ENCODE data around the gene CDC42EP4. TPM values are rescaled to one million over a fixed set of nuclear protein-coding genes. Genes with fewer than 3 reads are reported as not detected.

The CDC42EP4 gene, protein sequence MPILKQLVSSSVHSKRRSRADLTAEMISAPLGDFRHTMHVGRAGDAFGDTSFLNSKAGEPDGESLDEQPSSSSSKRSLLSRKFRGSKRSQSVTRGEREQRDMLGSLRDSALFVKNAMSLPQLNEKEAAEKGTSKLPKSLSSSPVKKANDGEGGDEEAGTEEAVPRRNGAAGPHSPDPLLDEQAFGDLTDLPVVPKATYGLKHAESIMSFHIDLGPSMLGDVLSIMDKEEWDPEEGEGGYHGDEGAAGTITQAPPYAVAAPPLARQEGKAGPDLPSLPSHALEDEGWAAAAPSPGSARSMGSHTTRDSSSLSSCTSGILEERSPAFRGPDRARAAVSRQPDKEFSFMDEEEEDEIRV
- 37.7 and 52.4 TPM in 2 replicates for total RNA-seq (2014; rRNA removed; shearing (Covaris generic); ENCODE audit: low replicate concordance)

DNA sequence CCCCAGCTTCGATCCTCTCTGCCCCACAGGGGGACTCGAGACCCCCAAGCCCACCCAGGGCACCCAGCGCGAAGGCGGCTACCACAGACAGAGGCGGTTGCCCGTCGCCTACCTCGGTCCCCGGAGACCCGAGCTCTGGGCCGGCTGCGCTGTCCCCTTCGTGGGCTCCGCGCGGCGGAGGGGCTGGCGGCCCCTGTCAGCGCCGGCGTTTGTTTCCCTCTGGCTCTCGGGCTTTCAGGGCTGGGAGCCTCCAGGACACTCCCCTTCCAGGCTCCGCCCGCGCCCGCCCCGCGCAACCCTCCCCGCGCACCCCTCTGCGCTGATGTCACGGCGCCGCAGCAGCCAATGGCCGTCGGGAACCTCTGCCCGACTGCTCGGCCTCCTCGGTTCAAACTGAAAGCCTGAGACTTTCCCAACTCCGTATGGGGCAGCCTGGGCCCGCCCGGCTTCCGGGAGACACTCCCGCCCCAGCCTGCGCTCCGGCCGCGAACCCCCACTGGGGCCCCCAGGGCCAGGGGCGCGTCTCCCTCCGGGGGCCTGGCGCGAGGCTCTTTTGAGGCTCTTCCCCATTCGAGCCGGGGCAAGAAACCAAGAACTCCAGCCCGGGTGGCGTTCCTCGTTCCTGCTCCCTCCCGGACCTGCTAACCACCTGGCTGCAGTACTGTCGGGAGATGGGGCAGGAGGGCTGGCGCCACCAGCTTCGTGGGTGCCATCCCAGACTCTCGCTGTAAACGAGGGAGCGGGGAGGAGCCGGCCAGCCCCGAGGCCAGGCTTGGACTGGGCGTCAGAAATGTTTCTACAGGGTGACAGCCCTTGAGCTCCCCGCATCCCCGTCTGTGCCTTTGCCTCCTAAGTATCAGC lies at the start of gene CDC42EP4:
TSS of gene CDC42EP4 (minus strand) at position 221 of the 861 bp plus-strand sequence. CDS start 25,501 bp downstream, outside the sequence.
- peaks cover 22% of the 10 kb centered on the region for H3K36me3 ChIP-seq
- H3K9me3 ChIP-seq = no peaks in the 10 kb centered on the region
- DNase-seq = peak; percentile 98
- H3K4me3 ChIP-seq = peak within 1 kb of the TSS; percentile 91
- no peaks in the 10 kb centered on the region for H3K27me3 ChIP-seq

DNA sequence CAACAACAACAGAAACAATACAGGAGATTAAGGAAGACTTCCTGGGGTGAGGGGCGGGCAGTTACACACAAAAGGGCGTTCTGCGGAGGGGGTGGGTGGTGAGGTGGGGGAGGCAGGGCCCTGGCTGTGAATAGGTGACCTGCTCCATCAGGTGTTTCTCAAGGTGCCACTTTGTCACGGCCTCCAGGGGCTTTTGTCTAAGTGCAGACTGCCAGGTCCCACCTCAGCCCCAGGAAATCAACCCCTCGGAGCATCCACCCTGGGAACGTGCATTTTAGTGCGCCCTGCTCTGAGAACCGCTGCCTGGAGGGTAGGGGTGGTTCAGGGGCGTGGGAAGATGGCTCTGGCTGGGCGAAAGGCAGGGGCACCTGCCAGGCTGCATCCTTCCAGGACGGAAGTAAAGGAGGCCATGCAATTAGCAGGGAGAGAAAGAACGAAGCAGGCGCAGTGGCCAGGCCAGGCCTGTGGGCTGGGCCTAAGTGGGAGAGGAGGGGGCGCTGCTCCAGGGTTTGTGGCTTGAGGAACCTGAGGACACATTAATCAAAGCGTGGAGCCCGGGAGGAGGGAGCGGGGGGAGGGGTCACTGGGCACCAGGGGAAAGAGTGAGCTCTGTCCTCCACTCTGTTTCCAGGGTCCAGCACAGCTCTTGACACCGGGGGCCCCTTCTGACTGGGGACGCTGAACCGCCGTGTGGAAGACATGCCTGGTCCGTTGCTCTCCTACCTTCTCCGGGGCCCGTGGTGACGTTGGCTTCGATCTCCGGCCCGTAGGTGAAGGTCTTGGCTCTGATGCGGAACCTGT lies 49.4 kb upstream of the CDC42EP4 start:
- H3K36me3 ChIP-seq = no peaks in the 10 kb centered on the region
- no peaks in the 10 kb centered on the region for H3K27me3 ChIP-seq
- no peak for DNase-seq

DNA sequence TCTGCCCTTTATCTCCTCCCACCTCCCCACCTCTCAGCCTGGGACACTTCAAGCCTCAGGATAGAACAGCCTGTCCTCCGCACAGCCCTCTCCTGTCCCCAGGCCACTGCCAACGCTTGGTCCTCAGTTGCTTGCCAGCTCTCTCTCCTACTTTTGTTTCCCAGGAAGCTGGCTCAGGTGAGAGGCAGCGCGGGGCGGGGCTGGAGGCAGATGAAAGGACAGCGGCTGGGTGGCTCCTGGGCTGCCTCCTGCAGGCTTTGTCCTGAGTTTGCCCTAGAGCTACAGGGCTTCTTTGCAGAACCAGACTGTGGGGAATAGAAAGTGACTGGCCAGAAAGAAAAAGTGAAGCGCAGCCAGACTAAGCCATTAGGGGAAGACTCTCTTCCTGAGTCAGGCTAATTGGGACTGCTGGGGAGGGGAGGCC lies 48.2 kb upstream of the CDC42EP4 start:
- DNase-seq = no peak
- Histone ChIP-seq H3K36me3 (no peaks in the 10 kb centered on the region), H3K9me3 (no peaks in the 10 kb centered on the region), H3K27me3 (no peaks in the 10 kb centered on the region), H3K4me3 (no peak overlapping the region)

More for the DNA sequence above, 49.4 kb upstream of the CDC42EP4 start:
- Histone ChIP-seq H3K4me3 (no peak overlapping the region), H3K9me3 (no peaks in the 10 kb centered on the region)

DNA sequence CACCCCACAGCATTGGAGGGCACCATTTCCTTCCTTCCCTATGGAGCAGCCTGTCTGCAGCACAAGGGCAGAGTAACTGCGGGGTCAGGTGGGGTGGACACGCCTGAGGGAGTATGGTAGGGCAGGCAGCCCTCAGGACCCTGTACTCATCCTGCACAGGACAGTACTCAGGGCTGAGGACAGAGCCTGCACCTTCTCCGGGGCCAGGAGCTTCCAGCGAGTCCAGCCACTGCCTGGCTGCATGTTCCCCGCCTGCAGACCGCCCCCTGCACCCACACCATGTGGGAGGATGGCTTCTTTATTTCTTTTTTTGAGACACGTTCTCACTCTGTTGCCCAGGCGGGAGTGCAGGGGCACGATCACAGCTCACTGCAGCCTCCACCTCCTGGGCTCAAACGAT lies 47.6 kb upstream of the CDC42EP4 start:
- Histone ChIP-seq H3K9me3 (no peaks in the 10 kb centered on the region), H3K36me3 (no peaks in the 10 kb centered on the region), H3K27me3 (no peaks in the 10 kb centered on the region), H3K4me3 (no peak overlapping the region)
- DNase-seq = no peak

DNA sequence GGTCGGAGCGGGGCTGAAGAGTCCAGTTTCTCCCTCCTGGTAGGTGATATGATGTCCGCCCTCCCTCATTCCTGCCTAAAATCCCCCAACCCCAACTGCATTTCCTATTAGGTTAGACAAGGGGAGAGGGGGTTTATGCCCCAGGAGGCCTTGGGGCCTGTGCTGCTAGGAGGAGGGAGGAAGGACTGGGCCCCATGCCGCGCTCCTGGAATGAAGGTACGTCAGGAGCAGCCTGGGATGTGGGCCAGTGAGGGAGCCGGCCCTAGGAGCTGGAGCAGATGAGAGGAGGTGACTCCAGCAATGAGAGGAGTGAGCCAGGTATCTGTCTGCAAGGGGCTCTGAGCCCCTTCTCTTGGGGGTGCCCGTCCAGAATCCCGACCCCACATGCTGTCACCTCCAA lies 46.9 kb upstream of the CDC42EP4 start:
- H3K9me3 ChIP-seq = no peaks in the 10 kb centered on the region
- DNase-seq = no peak
- H3K27me3 ChIP-seq = no peaks in the 10 kb centered on the region
- no peak overlapping the region for H3K4me3 ChIP-seq
- no peaks in the 10 kb centered on the region for H3K36me3 ChIP-seq

DNA sequence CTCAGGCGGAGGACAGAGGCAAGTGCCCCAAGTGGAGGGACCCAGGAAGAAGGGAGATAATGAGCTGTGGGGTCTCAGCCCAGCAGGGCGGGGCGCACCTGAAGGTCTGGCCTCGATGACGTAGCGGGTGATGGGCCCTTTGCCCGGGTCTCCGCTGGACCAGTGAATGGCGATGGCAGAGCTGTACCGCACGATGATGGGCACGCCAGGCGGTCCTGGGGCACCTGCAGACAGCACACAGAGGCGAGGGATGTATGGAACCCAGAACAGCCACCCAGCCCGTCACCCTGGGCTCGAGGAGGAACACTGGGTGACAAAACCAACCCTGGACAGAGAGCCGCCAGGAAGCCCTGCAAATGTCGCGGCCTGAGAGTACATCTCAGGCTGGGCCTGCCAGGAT lies 46.2 kb upstream of the CDC42EP4 start:
- Histone ChIP-seq H3K4me3 (no peak overlapping the region), H3K36me3 (no peaks in the 10 kb centered on the region)

DNA sequence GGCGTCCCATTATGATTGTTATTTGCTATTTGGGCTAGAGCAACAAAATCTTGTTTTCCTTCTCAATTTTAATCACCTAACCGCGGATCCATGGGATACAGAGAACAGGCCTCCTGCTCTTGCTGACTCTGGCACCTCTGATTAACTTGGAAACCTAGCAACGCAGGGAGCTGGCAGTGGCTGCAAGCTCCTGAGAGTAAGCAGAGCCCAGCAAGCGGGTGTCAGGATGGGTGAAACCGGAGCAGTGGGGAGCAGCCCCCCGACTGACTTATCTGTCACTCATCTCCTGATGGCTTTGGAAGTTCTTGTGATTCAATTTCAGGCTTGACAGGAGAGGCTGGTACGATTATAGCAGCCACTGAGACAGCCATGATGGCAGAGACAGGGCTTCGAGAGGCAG lies 45.5 kb upstream of the CDC42EP4 start:
- H3K27me3 ChIP-seq = no peaks in the 10 kb centered on the region
- no peaks in the 10 kb centered on the region for H3K36me3 ChIP-seq
- H3K9me3 ChIP-seq = no peaks in the 10 kb centered on the region
- H3K4me3 ChIP-seq = no peak overlapping the region
- no peak for DNase-seq

More for the DNA sequence above, 46.2 kb upstream of the CDC42EP4 start:
- H3K9me3 ChIP-seq = no peaks in the 10 kb centered on the region
- no peaks in the 10 kb centered on the region for H3K27me3 ChIP-seq
- DNase-seq = no peak

DNA sequence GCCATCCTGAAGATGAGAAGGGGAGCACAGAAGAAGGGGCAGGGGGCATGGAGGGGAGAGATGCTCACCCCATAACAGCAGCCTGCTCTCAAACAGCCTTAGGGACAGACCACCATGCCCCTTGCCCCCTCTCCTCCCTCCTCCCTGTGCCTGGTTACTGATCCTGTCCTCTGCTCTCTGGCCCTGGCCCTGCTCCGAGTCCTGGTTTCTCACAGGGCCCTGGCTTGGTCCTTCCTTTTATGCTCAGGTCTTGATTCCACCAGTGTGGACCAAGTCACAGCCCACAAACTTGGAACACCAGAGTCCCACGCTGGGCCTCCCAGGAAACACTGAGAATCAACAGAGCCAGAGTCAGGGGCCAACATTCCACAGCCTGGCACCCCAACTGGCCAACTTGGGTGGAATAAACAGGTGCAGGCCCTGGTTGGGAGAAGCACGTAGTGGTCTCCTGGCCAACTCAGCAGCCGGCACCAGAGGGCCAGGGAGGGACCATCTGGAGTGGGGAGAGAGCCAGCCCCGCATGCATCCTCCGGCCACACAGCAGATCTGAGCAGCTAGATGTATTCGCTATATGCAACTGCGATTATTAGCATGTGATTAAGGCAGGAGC lies 44.9 kb upstream of the CDC42EP4 start:
- DNase-seq = no peak
- Histone ChIP-seq H3K4me3 (no peak overlapping the region), H3K36me3 (no peaks in the 10 kb centered on the region), H3K9me3 (no peaks in the 10 kb centered on the region), H3K27me3 (no peaks in the 10 kb centered on the region)

DNA sequence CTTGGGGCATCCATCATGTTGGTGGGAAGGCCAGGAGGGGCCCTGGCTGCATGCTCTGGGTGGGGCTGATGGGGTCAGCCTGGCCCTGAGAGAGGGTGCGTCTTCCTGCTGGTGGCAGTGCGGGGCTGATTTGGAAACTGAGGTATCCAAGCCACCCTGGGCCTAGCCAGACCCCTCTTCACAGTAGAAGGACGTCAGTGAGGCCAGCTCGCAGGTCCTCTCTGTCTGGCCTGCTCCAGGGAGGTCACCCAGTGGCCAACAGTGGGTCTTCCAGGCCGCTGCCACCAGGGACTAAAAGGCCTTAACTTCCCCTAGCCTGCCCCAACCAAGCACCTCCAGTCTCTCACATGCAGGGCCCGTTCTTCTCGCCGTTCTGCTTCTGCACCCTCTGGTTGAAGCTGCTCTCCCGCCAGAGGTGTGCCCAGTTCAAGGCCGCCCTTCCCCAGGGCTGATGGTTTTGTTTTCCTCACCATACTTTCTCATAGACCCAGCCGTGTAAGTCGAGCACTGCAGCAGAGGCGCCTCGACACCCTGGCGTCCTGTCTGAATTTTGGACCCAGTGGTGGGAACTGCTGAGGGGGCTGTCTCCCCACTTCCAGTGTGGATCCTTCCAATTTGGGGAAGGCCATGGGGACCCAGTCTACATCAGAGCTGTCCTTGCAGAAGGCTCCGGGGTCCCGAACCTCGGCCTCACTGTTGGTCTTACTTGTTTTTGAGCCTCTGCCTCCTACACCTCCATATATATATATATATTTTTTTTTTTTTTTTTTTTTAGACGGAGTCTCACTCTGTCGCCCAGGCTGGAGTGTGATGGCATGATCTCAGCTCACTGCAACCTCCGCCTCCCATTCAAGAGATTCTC lies 42.9 kb upstream of the CDC42EP4 start:
- DNase-seq = no peak
- no peak overlapping the region for H3K4me3 ChIP-seq
- H3K27me3 ChIP-seq = no peaks in the 10 kb centered on the region

DNA sequence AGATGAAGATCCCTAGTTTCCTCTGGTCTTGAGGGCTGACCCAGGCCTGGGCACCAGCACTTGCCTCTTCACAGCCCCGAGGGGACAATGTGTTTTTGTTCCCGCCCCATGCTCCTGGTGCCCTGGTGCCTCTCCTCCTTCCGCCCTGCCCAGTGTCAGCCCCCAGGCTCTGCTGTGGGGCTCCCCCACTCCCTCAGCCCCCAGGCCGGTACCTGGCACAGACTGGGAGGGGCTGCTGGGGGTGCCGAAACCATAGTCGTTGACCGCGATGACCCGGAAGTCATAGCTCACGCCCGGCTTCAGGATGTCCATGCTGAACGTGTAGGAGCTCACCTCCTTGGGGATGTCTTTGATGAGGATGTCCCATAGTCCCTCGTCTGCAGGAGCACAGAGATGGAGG lies 40.5 kb upstream of the CDC42EP4 start:
- Histone ChIP-seq H3K9me3 (no peaks in the 10 kb centered on the region), H3K27me3 (no peaks in the 10 kb centered on the region), H3K36me3 (no peaks in the 10 kb centered on the region), H3K4me3 (no peak overlapping the region)
- no peak for DNase-seq

More for the DNA sequence above, 42.9 kb upstream of the CDC42EP4 start:
- Histone ChIP-seq H3K36me3 (no peaks in the 10 kb centered on the region), H3K9me3 (no peaks in the 10 kb centered on the region)

DNA sequence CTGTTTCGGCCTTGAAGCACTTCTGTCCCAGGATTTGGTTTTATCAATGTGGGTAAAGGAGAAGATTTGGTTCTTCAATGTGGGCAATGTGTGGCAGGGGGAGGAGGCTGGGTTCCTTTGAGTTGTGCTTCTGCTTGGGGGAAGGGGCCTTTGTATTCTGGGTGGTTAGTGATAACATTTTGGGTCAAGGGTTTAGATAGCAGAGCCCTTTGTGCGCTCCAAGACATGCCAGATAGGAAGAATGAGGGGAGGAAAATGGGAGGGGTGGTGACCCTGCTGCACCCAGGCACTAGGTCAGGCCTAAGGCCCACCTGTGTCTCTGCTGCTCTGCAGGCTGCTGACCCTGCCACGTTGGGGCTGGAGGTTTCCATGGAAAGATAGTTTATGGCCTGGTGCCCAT lies 40.0 kb upstream of the CDC42EP4 start:
- no peaks in the 10 kb centered on the region for H3K27me3 ChIP-seq
- no peak for DNase-seq
- no peaks in the 10 kb centered on the region for H3K36me3 ChIP-seq
- no peaks in the 10 kb centered on the region for H3K9me3 ChIP-seq
- H3K4me3 ChIP-seq = no peak overlapping the region

DNA sequence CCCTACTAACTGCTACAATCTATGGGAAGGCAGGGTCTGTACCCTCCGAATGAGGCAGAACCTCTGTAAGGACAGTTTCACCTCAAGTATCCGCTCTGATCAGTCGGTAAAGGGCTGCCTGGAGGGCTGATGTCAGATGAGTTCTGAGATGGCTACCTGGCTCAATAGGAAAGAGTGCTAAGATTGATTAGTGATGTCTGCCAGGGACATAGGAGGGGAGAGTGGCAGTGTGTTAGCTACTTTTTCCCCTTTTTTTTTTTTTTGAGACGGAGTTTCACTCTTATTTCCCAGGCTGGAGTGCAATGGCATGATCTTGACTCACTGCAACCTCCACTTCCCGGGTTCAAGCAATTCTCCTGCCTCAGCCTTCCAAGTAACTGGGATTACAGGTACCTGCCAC lies 39.1 kb upstream of the CDC42EP4 start:
- Histone ChIP-seq H3K27me3 (no peaks in the 10 kb centered on the region), H3K9me3 (no peaks in the 10 kb centered on the region)

DNA sequence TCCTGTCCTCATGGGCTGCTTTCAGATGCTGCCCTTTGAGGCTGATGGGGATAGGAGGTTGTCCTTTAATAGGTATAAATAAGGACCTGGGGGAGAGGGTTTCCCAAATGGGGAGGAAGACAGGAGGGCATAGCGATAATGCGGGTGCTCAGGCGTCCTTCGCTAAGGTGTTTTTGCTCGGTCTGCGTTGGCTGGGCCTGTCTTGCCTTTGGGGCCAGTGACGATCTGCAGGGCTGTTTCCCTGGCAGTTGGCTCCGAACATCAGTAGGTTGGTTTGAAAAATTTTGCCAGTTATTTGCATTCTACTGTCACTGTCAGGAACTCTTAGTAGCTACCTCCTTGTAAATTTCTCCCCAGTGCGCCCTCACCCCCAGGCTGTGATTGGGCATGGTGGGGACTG lies 37.8 kb upstream of the CDC42EP4 start:
- Histone ChIP-seq H3K27me3 (no peaks in the 10 kb centered on the region), H3K36me3 (no peaks in the 10 kb centered on the region), H3K4me3 (no peak overlapping the region), H3K9me3 (no peaks in the 10 kb centered on the region)
- no peak for DNase-seq

More for the DNA sequence above, 39.1 kb upstream of the CDC42EP4 start:
- Histone ChIP-seq H3K36me3 (no peaks in the 10 kb centered on the region), H3K4me3 (no peak overlapping the region)
- no peak for DNase-seq

DNA sequence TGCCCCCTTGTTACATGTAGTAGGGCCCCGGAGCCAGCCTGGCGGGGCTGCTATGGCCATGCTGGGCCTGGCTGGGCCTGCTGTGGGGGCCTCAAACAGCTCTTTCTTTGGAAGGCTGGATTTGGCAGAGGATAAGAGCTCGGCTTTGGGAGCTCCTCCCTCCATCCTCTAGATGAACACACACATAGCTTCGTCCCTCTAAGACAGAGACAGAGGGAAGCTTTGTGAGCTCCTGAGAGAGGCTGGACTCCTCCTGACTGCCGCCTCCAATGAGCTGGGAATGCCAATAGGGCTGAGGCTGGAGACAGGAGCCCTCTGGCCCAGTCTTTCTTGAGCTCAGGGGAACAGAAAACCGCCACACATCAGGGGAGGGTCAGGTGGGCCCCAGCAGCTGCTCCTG lies 37.3 kb upstream of the CDC42EP4 start:
- DNase-seq = no peak
- Histone ChIP-seq H3K4me3 (no peak overlapping the region), H3K27me3 (no peaks in the 10 kb centered on the region), H3K36me3 (no peaks in the 10 kb centered on the region), H3K9me3 (no peaks in the 10 kb centered on the region)

DNA sequence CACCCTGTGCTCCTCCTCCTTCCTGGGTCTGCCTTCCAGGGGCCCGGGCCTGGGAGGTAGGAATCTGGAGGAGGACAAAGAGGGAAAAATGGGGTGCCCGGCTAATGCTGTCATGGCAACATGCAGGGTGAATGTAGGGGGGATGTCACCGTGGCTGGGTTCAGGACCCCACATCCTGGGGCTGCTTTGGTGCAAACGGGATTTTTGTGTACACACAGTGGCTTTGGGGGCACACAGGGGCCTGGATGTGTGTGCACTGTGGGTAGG lies 37.0 kb upstream of the CDC42EP4 start:
- DNase-seq = no peak
- no peaks in the 10 kb centered on the region for H3K27me3 ChIP-seq
- H3K9me3 ChIP-seq = no peaks in the 10 kb centered on the region
- H3K4me3 ChIP-seq = no peak overlapping the region
- H3K36me3 ChIP-seq = no peaks in the 10 kb centered on the region
